ENCODE results near the gene SEC62. TPM values are rescaled to one million over a fixed set of nuclear protein-coding genes. Genes with fewer than 3 reads are reported as not detected.

Gene SEC62
- total and polyA plus RNA-seq, 2 donors from 2014 or later = 131 to 139 TPM

DNA sequence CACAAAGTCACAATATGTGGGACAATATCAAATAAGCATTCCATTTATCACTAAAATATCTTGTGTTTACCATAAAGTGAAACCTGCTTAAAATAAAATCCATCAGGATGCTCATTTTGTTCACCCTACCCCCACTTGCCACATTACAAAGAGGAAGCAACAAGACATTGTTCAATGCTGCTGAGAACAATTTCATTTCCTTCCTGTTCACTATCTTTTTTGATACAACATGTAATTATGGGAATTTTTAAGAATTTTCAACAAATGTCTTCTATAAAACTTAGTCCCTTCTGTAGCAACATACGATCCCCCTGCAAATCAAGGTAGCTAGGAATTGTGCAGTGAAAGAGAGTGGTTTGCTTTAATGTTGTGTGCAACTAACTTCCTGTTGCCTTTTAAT is 36.3 kb downstream of the SEC62 start:
- FAIRE-seq (no peak), DNase-seq (peak in 1 of 5 donors; percentile 15)
- H3K27ac ChIP-seq (ENCODE audit: low read depth in 2 of 2, low read length in 2 of 2) = peak overlapping the region in 1 of 2 donors; percentile 8
- no peaks in the 10 kb centered on the region for H3K9me3 ChIP-seq (ENCODE audit: control insufficient read depth in 2 of 3, insufficient read depth in 1 of 3, low read length in 3 of 3)
- intact Hi-C loops (cut with DNase I) = no loop called here
- TF ChIP-seq CTCF (IDR thresholded peaks at IDR 0.05; ENCODE audit: borderline replicate concordance, extremely low read depth, insufficient read depth) = no peak
- peak overlapping the region in 1 of 3 donors; percentile 13 for H3K4me3 ChIP-seq (ENCODE audit: low read length in 3 of 3)
- no peaks in the 10 kb centered on the region for H3K4me1 ChIP-seq (ENCODE audit: control insufficient read depth in 2 of 3, insufficient read depth in 2 of 3, low read depth in 1 of 3, low read length in 3 of 3)
- no peak overlapping the region for H3K9ac ChIP-seq (ENCODE audit: low read length in 3 of 3)
- H3K27me3 ChIP-seq (ENCODE audit: control insufficient read depth, insufficient read depth, low read length) = no peaks in the 10 kb centered on the region
- no peaks in the 10 kb centered on the region for H3K36me3 ChIP-seq (ENCODE audit: control insufficient read depth in 2 of 3, insufficient read depth in 3 of 3, low read length in 3 of 3)

GRCh38 chr3:170003881-170004356 is 37.3 kb downstream of the SEC62 start:
- H3K36me3 ChIP-seq (ENCODE audit: control insufficient read depth in 2 of 3, insufficient read depth in 3 of 3, low read length in 3 of 3) = no peaks in the 10 kb centered on the region
- no peaks in the 10 kb centered on the region for H3K4me1 ChIP-seq (ENCODE audit: control insufficient read depth in 2 of 3, insufficient read depth in 2 of 3, low read depth in 1 of 3, low read length in 3 of 3)
- FAIRE-seq (no peak), DNase-seq (peak in 1 of 5 donors; percentile 4)
- peak overlapping the region in 1 of 2 donors; percentile 32 for H3K27ac ChIP-seq (ENCODE audit: low read depth in 2 of 2, low read length in 2 of 2)
- intact Hi-C loops (cut with DNase I) = no loop called here
- H3K9ac ChIP-seq (ENCODE audit: low read length in 3 of 3) = no peak overlapping the region
- TF ChIP-seq CTCF (IDR thresholded peaks at IDR 0.05; ENCODE audit: borderline replicate concordance, extremely low read depth, insufficient read depth) = no peak
- H3K4me3 ChIP-seq (ENCODE audit: low read length in 3 of 3) = no peak overlapping the region
- no peaks in the 10 kb centered on the region for H3K27me3 ChIP-seq (ENCODE audit: control insufficient read depth, insufficient read depth, low read length)
- no peaks in the 10 kb centered on the region for H3K9me3 ChIP-seq (ENCODE audit: control insufficient read depth in 2 of 3, insufficient read depth in 1 of 3, low read length in 3 of 3)

GRCh38 chr3:170007031-170007663 is 40.5 kb downstream of the SEC62 start:
- DNase-seq = no peak
- no peaks in the 10 kb centered on the region for H3K27me3 ChIP-seq (ENCODE audit: control insufficient read depth, insufficient read depth, low read length)

More at GRCh38 chr3:170007031-170007663, 40.5 kb downstream of the SEC62 start:
- H3K36me3 ChIP-seq (ENCODE audit: control insufficient read depth in 2 of 3, insufficient read depth in 3 of 3, low read length in 3 of 3) = no peaks in the 10 kb centered on the region
- no peak overlapping the region for H3K27ac ChIP-seq (ENCODE audit: low read depth in 2 of 2, low read length in 2 of 2)
- H3K4me1 ChIP-seq (ENCODE audit: control insufficient read depth in 2 of 3, insufficient read depth in 2 of 3, low read depth in 1 of 3, low read length in 3 of 3) = no peaks in the 10 kb centered on the region
- no peaks in the 10 kb centered on the region for H3K9me3 ChIP-seq (ENCODE audit: control insufficient read depth in 2 of 3, insufficient read depth in 1 of 3, low read length in 3 of 3)
- no peak for TF ChIP-seq CTCF (IDR thresholded peaks at IDR 0.05; ENCODE audit: borderline replicate concordance, extremely low read depth, insufficient read depth)
- intact Hi-C loops (cut with DNase I) = no loop called here
- no peak for FAIRE-seq
- H3K4me3 ChIP-seq (ENCODE audit: low read length in 3 of 3) = no peak overlapping the region
- no peak overlapping the region for H3K9ac ChIP-seq (ENCODE audit: low read length in 3 of 3)

All from kidney (tissue), 14 donors.